Measurements from ENCODE around the gene CLCA2.

Gene CLCA2

GRCh38 chr1:86504895-86505563, 81.1 kb downstream of the CLCA2 start:
- no peak overlapping the region for H3K27ac ChIP-seq (replicated peaks)
- no peak overlapping the region for H3K4me3 ChIP-seq (replicated peaks; ENCODE audit: insufficient read depth, low read length)
- no peaks in the 10 kb centered on the region for H3K27me3 ChIP-seq (ENCODE audit: insufficient read depth, poor library complexity, severe bottlenecking)
- no peak for DNase-seq (ENCODE audit: low read depth in 1 of 2, low spot score in 1 of 2)
- TF ChIP-seq REST (IDR thresholded peaks at IDR 0.05; ENCODE audit: insufficient replicate concordance, low read depth) (no peak), CTCF (IDR thresholded peaks at IDR 0.05; ENCODE audit: insufficient read depth, low read length) (no peak), POLR2AphosphoS5 (IDR thresholded peaks at IDR 0.05; ENCODE audit: low read depth) (no peak), SPI1 (IDR thresholded peaks at IDR 0.05; ENCODE audit: borderline replicate concordance, low read depth) (no peak), GABPA (IDR thresholded peaks at IDR 0.05; ENCODE audit: low read depth) (no peak)

- Histone ChIP-seq H3K4me3 (replicated peaks; ENCODE audit: insufficient read depth, low read length) (no peak overlapping the region), H3K27ac (replicated peaks) (no peak overlapping the region), H3K27me3 (ENCODE audit: insufficient read depth, poor library complexity, severe bottlenecking) (no peaks in the 10 kb centered on the region)
- TF ChIP-seq GABPA (IDR thresholded peaks at IDR 0.05; ENCODE audit: low read depth) (no peak), POLR2AphosphoS5 (IDR thresholded peaks at IDR 0.05; ENCODE audit: low read depth) (no peak), CTCF (IDR thresholded peaks at IDR 0.05; ENCODE audit: insufficient read depth, low read length) (no peak), REST (IDR thresholded peaks at IDR 0.05; ENCODE audit: insufficient replicate concordance, low read depth) (no peak), SPI1 (IDR thresholded peaks at IDR 0.05; ENCODE audit: borderline replicate concordance, low read depth) (no peak)
- no peak for DNase-seq (ENCODE audit: low read depth in 1 of 2, low spot score in 1 of 2)
Measured at GRCh38 chr1:86505564-86505902, 81.6 kb downstream of the CLCA2 start.

All from HL-60 (cell line).